ENCODE measurements around the gene BAHCC1. TPM values are rescaled to one million over a fixed set of nuclear protein-coding genes. Genes with fewer than 3 reads are reported as not detected.

The BAHCC1 gene
- total and polyA plus RNA-seq, 10 of the 15 experiments (the other 5 are each of a cell fraction or from before 2014, with no cell fraction given): 0.03 to 0.14 (median 0.11) TPM; not detected in 6

- no peak for TF ChIP-seq ZBTB4 (CRISPR knock-in tag; IDR thresholded peaks at IDR 0.05)
- TF ChIP-seq SMARCA5 (IDR thresholded peaks at IDR 0.05): no peak
- TF ChIP-seq RELA (IDR thresholded peaks at IDR 0.05; ENCODE audit: borderline replicate concordance, partially characterized antibody): no peak
- no peak for TF ChIP-seq ELK1 (IDR thresholded peaks at IDR 0.05; ENCODE audit: low read depth, low read length)
- TF ChIP-seq HSF1 (IDR thresholded peaks at IDR 0.05; ENCODE audit: low read depth, low read length): no peak
- TF ChIP-seq NBN (IDR thresholded peaks at IDR 0.05): no peak
- TF ChIP-seq ZBTB11 (CRISPR knock-in tag; IDR thresholded peaks at IDR 0.05): no peak
- TF ChIP-seq TCF7 (IDR thresholded peaks at IDR 0.05; ENCODE audit: borderline replicate concordance): no peak
- TF ChIP-seq HDAC2 (IDR thresholded peaks at IDR 0.05): no peak
- no peak for TF ChIP-seq USF2 (IDR thresholded peaks at IDR 0.05; ENCODE audit: borderline replicate concordance, low read depth, low read length)
Measured at GRCh38 chr17:81380131-81380530, 15.1 kb upstream of the BAHCC1 start (continued).
